Fibroblast of lung (primary cell): ENCODE measurements around the gene SH2D2A.

Experiments used
- EZH2 ChIP-seq: IDR thresholded peaks from 2 replicates; pipeline ENCODE4 v1.5.1; 2012; ENCODE audit warnings: low read length, control low read depth, mild to moderate bottlenecking; ENCODE audit errors: missing control alignments
- TF ChIP-seq, protein P1 (sequence below), 2 donors: IDR thresholded peaks in 1 of 2; conservative IDR thresholded peaks in 1 of 2; 1 replicate in 1 of 2; 2 replicates in 1 of 2; pipeline ENCODE4 v1.5.1; 2011 to 2012; ENCODE audit warnings: low read length in 2 of 2, control low read depth in 1 of 2, inconsistent platforms in 1 of 2, low read depth in 1 of 2, mild to moderate bottlenecking in 1 of 2

GRCh38 chr1:156813298-156813697 lies 3.4 kb downstream of the SH2D2A start:
- TF ChIP-seq, protein P1, sequence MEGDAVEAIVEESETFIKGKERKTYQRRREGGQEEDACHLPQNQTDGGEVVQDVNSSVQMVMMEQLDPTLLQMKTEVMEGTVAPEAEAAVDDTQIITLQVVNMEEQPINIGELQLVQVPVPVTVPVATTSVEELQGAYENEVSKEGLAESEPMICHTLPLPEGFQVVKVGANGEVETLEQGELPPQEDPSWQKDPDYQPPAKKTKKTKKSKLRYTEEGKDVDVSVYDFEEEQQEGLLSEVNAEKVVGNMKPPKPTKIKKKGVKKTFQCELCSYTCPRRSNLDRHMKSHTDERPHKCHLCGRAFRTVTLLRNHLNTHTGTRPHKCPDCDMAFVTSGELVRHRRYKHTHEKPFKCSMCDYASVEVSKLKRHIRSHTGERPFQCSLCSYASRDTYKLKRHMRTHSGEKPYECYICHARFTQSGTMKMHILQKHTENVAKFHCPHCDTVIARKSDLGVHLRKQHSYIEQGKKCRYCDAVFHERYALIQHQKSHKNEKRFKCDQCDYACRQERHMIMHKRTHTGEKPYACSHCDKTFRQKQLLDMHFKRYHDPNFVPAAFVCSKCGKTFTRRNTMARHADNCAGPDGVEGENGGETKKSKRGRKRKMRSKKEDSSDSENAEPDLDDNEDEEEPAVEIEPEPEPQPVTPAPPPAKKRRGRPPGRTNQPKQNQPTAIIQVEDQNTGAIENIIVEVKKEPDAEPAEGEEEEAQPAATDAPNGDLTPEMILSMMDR (conservative IDR thresholded peaks at IDR 0.05 in 1 of 2, IDR thresholded peaks at IDR 0.05 in 1 of 2; ENCODE audit: low read depth in 1 of 2, low read length in 2 of 2), result no peak
- TF ChIP-seq EZH2, result no peak
